ENCODE measurements around the gene TOR1AIP2.

Gene TOR1AIP2

DNA sequence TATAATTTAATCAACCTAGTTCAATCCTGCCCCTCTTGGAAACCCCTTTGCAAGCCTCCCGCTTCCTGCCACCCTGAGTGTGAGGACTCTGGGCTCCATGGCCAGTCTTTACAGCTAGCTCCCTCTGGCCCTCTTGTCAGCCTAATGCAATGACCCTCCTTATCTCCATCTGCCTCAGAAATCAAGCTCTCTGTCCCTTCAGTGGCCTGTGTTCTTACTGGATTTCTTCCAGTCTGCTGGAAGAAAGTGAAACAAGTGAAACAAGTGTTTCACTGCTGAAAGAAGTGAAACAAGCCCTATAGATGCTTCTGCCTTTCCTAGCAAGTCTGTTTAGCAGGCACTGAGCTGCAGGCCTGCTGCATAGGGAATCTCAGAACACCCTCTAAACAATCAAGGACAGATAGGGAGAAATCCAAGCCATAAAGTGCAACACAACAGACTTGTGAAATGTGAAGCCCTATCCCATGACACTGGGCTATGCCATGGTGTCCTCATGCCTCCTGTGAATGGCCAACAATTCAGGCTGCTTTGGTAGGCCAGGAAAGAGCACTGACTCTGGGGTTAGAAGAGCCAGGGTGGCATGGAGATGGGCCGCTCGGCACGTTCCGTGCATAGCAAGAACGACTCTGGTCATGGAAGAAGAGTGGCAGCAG, 78.6 kb downstream of the TOR1AIP2 start:
- no peak overlapping the region for H3K27ac ChIP-seq (ENCODE audit: low read length)
- no peak overlapping the region for H3K4me3 ChIP-seq (ENCODE audit: low read length)
- H3K36me3 ChIP-seq (ENCODE audit: control insufficient read depth, low read depth, low read length): no peaks in the 10 kb centered on the region
- H3K9me3 ChIP-seq (ENCODE audit: control insufficient read depth, low read depth, low read length): no peaks in the 10 kb centered on the region
- H3K9ac ChIP-seq (ENCODE audit: low read length): no peak overlapping the region
- H3K27me3 ChIP-seq (ENCODE audit: control insufficient read depth, insufficient read depth, low read length): no peaks in the 10 kb centered on the region
- H3K4me1 ChIP-seq (ENCODE audit: control insufficient read depth, low read depth, low read length): peaks cover 4% of the 10 kb centered on the region

DNA sequence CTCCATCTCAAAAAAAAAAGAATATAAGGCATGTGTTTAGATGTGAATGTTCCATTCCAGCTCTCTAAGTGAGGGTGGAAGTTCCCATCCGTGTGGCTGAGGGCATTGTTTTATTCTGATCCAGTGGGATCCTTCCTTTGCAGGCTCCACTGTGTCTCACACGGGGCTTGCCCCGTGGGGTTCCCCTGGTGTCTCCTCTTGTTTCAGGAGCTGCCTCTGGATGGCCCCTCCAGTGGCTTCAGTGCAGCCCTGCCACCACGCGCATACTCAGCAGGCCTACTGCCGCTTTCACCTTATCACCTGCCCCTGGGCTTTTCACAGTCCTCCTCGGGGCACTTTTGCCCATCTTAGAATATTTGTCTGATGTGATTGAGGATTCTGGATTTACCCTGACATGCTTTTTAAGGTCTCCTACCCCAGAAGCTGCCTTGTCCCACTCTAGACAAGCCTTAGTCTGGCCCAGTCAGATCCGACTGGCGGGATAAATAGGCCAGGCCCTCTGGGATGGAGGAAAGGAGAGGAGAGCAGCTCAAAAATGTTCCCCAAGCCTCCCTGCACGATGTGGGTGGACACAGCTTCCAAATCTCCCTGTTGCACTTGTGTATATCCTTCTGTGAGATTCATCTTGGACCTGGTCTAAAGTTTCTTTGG, 79.3 kb downstream of the TOR1AIP2 start:
- no peak overlapping the region for H3K9ac ChIP-seq (ENCODE audit: low read length)
- no peak overlapping the region for H3K27ac ChIP-seq (ENCODE audit: low read length)
- H3K4me1 ChIP-seq (ENCODE audit: control insufficient read depth, low read depth, low read length): peaks cover 4% of the 10 kb centered on the region
- no peak overlapping the region for H3K4me3 ChIP-seq (ENCODE audit: low read length)
- no peaks in the 10 kb centered on the region for H3K36me3 ChIP-seq (ENCODE audit: control insufficient read depth, low read depth, low read length)
- H3K27me3 ChIP-seq (ENCODE audit: control insufficient read depth, insufficient read depth, low read length): no peaks in the 10 kb centered on the region
- no peaks in the 10 kb centered on the region for H3K9me3 ChIP-seq (ENCODE audit: control insufficient read depth, low read depth, low read length)

DNA sequence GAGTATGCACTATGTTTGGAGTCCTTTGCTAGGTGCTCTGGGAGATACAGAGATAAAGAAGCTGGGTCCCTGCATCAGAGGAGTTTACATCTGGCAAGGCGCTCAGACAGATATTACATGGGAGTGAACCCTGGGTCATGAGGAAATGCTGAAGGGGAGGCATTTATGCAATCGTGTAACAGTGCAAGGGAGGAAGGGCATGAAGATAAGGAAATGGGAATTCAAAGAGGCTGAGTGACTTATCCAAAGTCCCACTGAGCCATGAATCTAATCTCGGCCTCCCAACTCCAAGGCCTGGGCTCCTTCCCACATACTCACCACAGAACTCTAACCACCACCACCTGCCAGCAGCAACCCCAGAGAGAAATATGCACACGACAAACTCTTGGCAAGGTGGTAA, 82.9 kb downstream of the TOR1AIP2 start:
- Histone ChIP-seq H3K9me3 (ENCODE audit: control insufficient read depth, low read depth, low read length) (no peaks in the 10 kb centered on the region), H3K27me3 (ENCODE audit: control insufficient read depth, insufficient read depth, low read length) (no peaks in the 10 kb centered on the region), H3K9ac (ENCODE audit: low read length) (no peak overlapping the region), H3K27ac (ENCODE audit: low read length) (no peak overlapping the region), H3K4me1 (ENCODE audit: control insufficient read depth, low read depth, low read length) (peaks cover 4% of the 10 kb centered on the region), H3K4me3 (ENCODE audit: low read length) (no peak overlapping the region), H3K36me3 (ENCODE audit: control insufficient read depth, low read depth, low read length) (no peaks in the 10 kb centered on the region)

DNA sequence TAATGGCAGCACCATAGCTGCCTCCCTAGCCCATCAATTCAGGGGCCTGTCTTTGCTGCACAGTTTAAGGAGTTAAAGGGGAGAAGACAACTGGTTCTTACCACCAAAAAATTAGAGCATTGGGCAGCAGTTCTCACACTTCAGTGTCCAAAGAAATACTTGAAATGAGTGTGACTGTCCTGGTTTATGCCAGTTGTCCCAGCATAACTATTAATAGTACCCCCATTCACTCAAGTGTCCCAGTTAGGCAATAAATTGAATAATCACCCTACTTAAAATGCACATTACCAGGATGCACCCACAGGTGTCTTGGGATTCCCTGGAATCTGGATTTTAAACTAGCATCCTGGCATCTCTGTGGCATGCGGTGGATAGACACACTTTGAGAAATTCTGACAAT, 83.5 kb downstream of the TOR1AIP2 start:
- Histone ChIP-seq H3K27ac (ENCODE audit: low read length) (no peak overlapping the region), H3K9ac (ENCODE audit: low read length) (no peak overlapping the region), H3K4me3 (ENCODE audit: low read length) (no peak overlapping the region), H3K4me1 (ENCODE audit: control insufficient read depth, low read depth, low read length) (peaks cover 4% of the 10 kb centered on the region), H3K9me3 (ENCODE audit: control insufficient read depth, low read depth, low read length) (no peaks in the 10 kb centered on the region), H3K27me3 (ENCODE audit: control insufficient read depth, insufficient read depth, low read length) (no peaks in the 10 kb centered on the region), H3K36me3 (ENCODE audit: control insufficient read depth, low read depth, low read length) (no peaks in the 10 kb centered on the region)

DNA sequence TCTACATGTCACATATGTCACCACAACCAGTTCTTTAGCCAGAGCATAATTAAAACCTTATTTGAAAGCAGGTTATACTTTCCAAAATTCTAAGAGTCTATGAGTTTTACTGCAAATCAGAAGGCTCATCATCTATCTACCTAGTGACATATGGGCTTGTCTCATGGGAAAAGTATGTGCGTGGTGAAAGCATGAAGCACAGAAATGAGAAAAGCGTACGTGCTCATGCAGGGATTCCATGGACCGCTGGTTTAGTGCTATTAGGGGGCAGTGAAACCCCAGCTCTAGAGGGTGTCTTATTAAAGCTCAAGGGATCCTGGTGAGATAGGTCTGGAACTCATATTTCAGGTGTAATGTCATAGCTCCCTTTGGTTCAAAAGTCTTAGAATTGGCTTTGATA, 84.3 kb downstream of the TOR1AIP2 start:
- Histone ChIP-seq H3K36me3 (ENCODE audit: control insufficient read depth, low read depth, low read length) (no peaks in the 10 kb centered on the region), H3K9ac (ENCODE audit: low read length) (no peak overlapping the region), H3K27me3 (ENCODE audit: control insufficient read depth, insufficient read depth, low read length) (no peaks in the 10 kb centered on the region), H3K4me1 (ENCODE audit: control insufficient read depth, low read depth, low read length) (peaks cover 10% of the 10 kb centered on the region), H3K9me3 (ENCODE audit: control insufficient read depth, low read depth, low read length) (no peaks in the 10 kb centered on the region), H3K4me3 (ENCODE audit: low read length) (no peak overlapping the region), H3K27ac (ENCODE audit: low read length) (no peak overlapping the region)

Data from iPS-18a (cell line).